Calu3 (cell line): ENCODE results near the gene CDYL. TPM values are rescaled to one million over a fixed set of nuclear protein-coding genes. Genes with fewer than 3 reads are reported as not detected.

Source experiments
- BruUV-seq: library from RNA; stranded (reverse); fragments of 400-500 nt; replicated peaks from 2 replicates; lab custom pipeline; 2021; lab: Mats Ljungman, UMichigan
- CTCF ChIA-PET: fragments of 300-600 bp; sonication (Branson Sonifier 250); formaldehyde crosslinking; loops from one replicate; lab custom pipeline; 2022; ENCODE audit warnings: antibody characterized with exemption; lab: Charles Lee
- DNase-seq: peaks from one replicate; pipeline ENCODE4 v3.0.0; 2022
- H3K27ac Mint-ChIP-seq: one replicate; pipeline ENCODE4 v1.8.0; 2022; ENCODE audit warnings: mixed read lengths; ENCODE audit not compliant: unreplicated experiment
- H3K27me3 Mint-ChIP-seq: one replicate; pipeline ENCODE4 v1.8.0; 2022; ENCODE audit warnings: mixed read lengths; ENCODE audit not compliant: unreplicated experiment
- H3K36me3 Mint-ChIP-seq: one replicate; pipeline ENCODE4 v1.8.0; 2022; ENCODE audit warnings: mild to moderate bottlenecking, moderate library complexity, mixed read lengths; ENCODE audit not compliant: insufficient read depth, unreplicated experiment
- H3K4me1 Mint-ChIP-seq: one replicate; pipeline ENCODE4 v1.8.0; 2022; ENCODE audit warnings: mild to moderate bottlenecking, low read depth, mixed read lengths; ENCODE audit not compliant: unreplicated experiment
- H3K4me3 Mint-ChIP-seq: one replicate; pipeline ENCODE4 v1.8.0; 2022; ENCODE audit warnings: mild to moderate bottlenecking, low read depth, moderate library complexity, mixed read lengths; ENCODE audit not compliant: unreplicated experiment
- H3K9me3 Mint-ChIP-seq: one replicate; pipeline ENCODE4 v1.8.0; 2022; ENCODE audit warnings: low read depth, mixed read lengths; ENCODE audit not compliant: unreplicated experiment
- intact Hi-C: fragments of 100-400 bp; cut with micrococcal nuclease; formaldehyde crosslinking; loops from one replicate; pipeline ENCODE4 v1.10.0; 2022; ENCODE audit not compliant: unreplicated experiment
- total RNA-seq: library from RNA; stranded (reverse); gene quantifications from 2 replicates; pipeline ENCODE4 v1.2.3, GENCODE V29; 2022
- TF ChIP-seq, protein P1 (sequence below): fragments of 200-600 bp; IDR thresholded peaks from one replicate; pipeline ENCODE4 v1.8.0; 2022; ENCODE audit warnings: antibody characterized with exemption; ENCODE audit not compliant: unreplicated experiment

The CDYL gene
- total RNA-seq, 1 experiment from 2014 or later = 48.9 TPM

DNA sequence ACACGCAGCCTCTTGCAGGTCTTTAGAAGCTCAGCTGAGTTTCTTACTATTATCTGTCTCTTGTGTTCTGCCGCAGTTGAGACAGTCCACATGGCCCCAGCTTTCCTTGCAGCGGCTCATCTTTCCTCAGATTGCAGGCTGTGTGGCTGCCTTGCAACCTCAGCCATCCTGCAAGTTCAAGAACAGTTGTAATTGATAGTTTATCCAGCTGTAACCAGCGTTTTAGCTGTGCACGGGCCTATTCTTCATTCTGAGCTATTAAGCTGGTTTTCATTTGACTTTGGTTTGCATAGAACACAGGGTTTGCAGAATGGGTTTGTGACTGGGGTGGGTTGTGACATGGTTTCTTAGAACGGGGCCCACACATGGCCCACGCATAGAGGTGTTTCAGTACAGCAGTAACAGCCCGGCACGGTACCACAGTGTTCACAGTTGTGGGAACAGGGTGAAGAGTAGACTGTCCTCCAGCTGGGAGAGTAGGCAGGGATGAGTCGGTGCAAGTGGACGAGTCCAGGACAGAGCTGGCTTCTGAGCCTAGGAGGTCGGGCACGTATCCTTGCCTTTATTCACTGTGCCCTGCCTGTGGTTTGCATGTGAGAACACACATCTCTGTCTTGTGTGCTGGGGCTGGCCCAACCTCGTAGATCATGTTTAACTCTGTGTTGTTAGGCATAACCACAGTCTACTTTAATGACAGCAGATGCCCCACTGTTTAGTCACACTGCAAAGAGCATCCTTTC, 138.4 kb downstream of the CDYL start:
- CTCF ChIA-PET = interaction anchor here (0.5 kb wide), 1 partner anchor 1076 kb away, joined by 5 read pairs; no protein-coding TSS in a partner anchor
- Mint-ChIP-seq H3K9me3 (no peaks in the 10 kb centered on the region), H3K27me3 (no peaks in the 10 kb centered on the region), H3K4me3 (peak overlapping the region; percentile 48), H3K27ac (peak overlapping the region; percentile 70), H3K36me3 (peaks cover 13% of the 10 kb centered on the region), H3K4me1 (peaks cover 30% of the 10 kb centered on the region)
- no peak for DNase-seq
- intact Hi-C loops = no loop called here
- BruUV-seq = no TSS peak
- TF ChIP-seq, protein P1, sequence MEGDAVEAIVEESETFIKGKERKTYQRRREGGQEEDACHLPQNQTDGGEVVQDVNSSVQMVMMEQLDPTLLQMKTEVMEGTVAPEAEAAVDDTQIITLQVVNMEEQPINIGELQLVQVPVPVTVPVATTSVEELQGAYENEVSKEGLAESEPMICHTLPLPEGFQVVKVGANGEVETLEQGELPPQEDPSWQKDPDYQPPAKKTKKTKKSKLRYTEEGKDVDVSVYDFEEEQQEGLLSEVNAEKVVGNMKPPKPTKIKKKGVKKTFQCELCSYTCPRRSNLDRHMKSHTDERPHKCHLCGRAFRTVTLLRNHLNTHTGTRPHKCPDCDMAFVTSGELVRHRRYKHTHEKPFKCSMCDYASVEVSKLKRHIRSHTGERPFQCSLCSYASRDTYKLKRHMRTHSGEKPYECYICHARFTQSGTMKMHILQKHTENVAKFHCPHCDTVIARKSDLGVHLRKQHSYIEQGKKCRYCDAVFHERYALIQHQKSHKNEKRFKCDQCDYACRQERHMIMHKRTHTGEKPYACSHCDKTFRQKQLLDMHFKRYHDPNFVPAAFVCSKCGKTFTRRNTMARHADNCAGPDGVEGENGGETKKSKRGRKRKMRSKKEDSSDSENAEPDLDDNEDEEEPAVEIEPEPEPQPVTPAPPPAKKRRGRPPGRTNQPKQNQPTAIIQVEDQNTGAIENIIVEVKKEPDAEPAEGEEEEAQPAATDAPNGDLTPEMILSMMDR = no peak

DNA sequence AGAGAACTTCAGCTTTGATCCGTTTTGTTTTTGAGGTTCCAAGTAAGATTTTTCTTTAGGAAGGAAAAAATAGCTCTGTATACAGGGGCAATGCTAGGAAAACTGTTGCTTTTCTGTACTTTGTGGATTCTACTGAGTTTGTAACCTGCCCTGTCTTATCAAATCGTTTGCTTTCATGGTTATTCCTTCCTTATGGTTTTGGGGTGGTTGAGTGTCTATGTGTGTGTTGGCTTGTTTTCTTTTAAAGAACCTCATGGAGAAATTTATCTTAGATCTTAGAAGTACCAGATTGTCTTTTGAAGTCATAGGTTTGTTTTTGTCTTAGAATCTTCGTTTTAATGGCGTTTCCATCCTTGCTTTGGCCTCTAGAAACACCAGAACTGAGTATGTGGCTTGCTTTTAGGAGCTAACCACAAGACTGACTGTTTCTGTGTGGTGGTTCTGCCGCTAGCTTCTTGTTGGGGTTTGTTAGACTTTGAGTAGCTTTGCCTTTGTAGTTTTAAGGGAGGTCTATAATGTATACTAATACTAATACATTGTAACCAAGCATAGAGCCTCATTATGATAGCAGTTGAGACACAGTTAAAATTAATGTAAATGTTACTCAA, 140.9 kb downstream of the CDYL start:
- H3K4me3 Mint-ChIP-seq = no peak overlapping the region

DNA sequence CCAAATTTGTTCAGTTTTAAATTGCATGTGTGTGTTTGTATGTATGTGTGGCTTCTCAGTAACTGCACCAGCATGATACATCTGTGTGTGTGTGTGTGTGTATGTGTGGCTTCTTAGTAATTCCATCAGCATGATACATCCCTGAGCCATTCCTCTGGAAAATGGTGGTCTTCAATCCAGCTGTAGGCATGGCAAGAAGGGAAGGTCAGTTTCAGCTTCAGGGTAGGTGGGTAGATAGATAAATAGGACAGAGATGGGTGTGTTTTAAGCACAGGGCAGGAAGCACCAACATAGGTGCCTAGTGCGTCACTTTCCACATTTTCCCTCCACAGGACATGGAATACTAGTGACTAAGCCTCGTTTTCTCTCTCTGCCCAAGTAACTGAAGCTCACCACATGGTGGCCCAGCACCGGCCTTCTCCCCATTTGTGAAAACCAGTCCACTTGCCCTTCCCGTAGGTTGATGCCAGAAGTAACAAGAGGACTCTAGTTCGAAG, 144.8 kb downstream of the CDYL start:
- BruUV-seq = no TSS peak
- H3K9me3 Mint-ChIP-seq = no peaks in the 10 kb centered on the region

More for the DNA sequence above, 140.9 kb downstream of the CDYL start:
- TF ChIP-seq, protein P1 = no peak
- CTCF ChIA-PET = no interaction called here
- DNase-seq = no peak
- no TSS peak for BruUV-seq
- H3K36me3 Mint-ChIP-seq = peaks cover 13% of the 10 kb centered on the region
- no peaks in the 10 kb centered on the region for H3K9me3 Mint-ChIP-seq
- H3K27ac Mint-ChIP-seq = no peak overlapping the region
- peaks cover 17% of the 10 kb centered on the region for H3K4me1 Mint-ChIP-seq
- no peaks in the 10 kb centered on the region for H3K27me3 Mint-ChIP-seq
- intact Hi-C loops = no loop called here

DNA sequence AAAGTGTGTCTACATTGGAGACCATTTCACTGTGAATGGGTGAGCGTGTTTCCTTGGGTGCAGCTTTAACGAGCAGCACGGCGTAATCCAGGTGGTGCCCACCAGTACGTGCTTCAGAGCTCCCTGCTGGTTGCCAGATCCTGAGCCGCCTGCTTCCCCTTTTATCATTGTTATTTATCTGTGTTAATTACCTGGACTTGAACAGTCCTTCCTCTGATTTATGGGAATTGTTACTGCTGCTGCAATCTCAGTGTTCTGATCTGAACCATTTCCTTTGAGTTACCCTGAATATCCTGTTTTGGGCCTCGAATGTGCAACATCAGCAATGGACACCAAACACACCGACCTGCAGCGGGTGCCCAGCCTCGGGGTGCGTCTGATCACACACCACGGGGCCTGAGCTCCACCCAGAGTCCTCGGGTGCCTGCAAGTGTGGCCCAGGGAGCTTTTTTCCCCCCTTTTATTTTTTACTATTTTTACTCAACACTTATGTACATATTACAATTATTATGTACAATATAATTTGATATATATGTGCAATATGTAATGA, 146.4 kb downstream of the CDYL start:
- Mint-ChIP-seq H3K4me1 (no peaks in the 10 kb centered on the region), H3K36me3 (no peaks in the 10 kb centered on the region)
- intact Hi-C loops = no loop called here

More for the DNA sequence above, 144.8 kb downstream of the CDYL start:
- DNase-seq = no peak
- no peaks in the 10 kb centered on the region for H3K27me3 Mint-ChIP-seq
- peaks cover 8% of the 10 kb centered on the region for H3K36me3 Mint-ChIP-seq
- intact Hi-C loops = no loop called here
- CTCF ChIA-PET = no interaction called here
- no peaks in the 10 kb centered on the region for H3K4me1 Mint-ChIP-seq
- TF ChIP-seq, protein P1 = no peak
- H3K27ac Mint-ChIP-seq = no peak overlapping the region
- H3K4me3 Mint-ChIP-seq = no peak overlapping the region

More for the DNA sequence above, 146.4 kb downstream of the CDYL start:
- Mint-ChIP-seq H3K27ac (no peak overlapping the region), H3K4me3 (no peak overlapping the region), H3K9me3 (no peaks in the 10 kb centered on the region), H3K27me3 (no peaks in the 10 kb centered on the region)
- CTCF ChIA-PET = no interaction called here
- DNase-seq = no peak
- TF ChIP-seq, protein P1 = no peak
- no TSS peak for BruUV-seq
